ENCODE results near the gene TSPAN18.

Gene TSPAN18

GRCh38 chr11:44755556-44756523, 29.1 kb downstream of the TSPAN18 start:
- no peaks in the 10 kb centered on the region for H3K79me2 ChIP-seq (ENCODE audit: control insufficient read depth, insufficient read depth, low read length, poor library complexity)
- DNase-seq: no peak
- H3K9me3 ChIP-seq (ENCODE audit: insufficient read depth, low read depth, low read length): no peaks in the 10 kb centered on the region
- no peak overlapping the region for H2AK5ac ChIP-seq (ENCODE audit: low read length)
- no peak overlapping the region for H3K14ac ChIP-seq (ENCODE audit: low read length)
- H3K9ac ChIP-seq (ENCODE audit: low read length): no peak overlapping the region
- H2BK120ac ChIP-seq (ENCODE audit: insufficient read depth, low read length, poor library complexity): no peak overlapping the region
- no peak overlapping the region for H4K91ac ChIP-seq (ENCODE audit: low read depth, low read length)
- no peak overlapping the region for H2BK5ac ChIP-seq (ENCODE audit: low read depth, low read length, poor library complexity)
- no peak overlapping the region for H2BK12ac ChIP-seq (ENCODE audit: low read length)
- H3K36me3 ChIP-seq (ENCODE audit: control insufficient read depth in 1 of 2, insufficient read depth in 2 of 2, low read length in 2 of 2): no peaks in the 10 kb centered on the region
- no peak overlapping the region for H2AFZ ChIP-seq (ENCODE audit: insufficient read depth, low read length, poor library complexity)
- no peak overlapping the region for H4K8ac ChIP-seq (ENCODE audit: low read depth, low read length)
- no peak overlapping the region for H3K4me3 ChIP-seq (ENCODE audit: low read depth, low read length)
- H3K27ac ChIP-seq (ENCODE audit: low read depth, low read length): no peak overlapping the region
- no peak overlapping the region for H3K23ac ChIP-seq (ENCODE audit: low read length)
- H3K27me3 ChIP-seq (ENCODE audit: insufficient read depth, low read length): no peaks in the 10 kb centered on the region
- no peak overlapping the region for H4K12ac ChIP-seq (ENCODE audit: low read depth, low read length)
- H3K4ac ChIP-seq (ENCODE audit: low read depth, low read length): no peak overlapping the region
- no peak overlapping the region for H3K18ac ChIP-seq (ENCODE audit: low read length)
- H3K4me2 ChIP-seq (ENCODE audit: low read length): no peak overlapping the region
- no CpG with 5 or more reads among the region's 7 CpGs for WGBS (ENCODE audit: extremely low coverage, insufficient coverage, insufficient read length)
- no peaks in the 10 kb centered on the region for H3K79me1 ChIP-seq (ENCODE audit: low read length)
- H3K4me1 ChIP-seq (ENCODE audit: control insufficient read depth in 1 of 2, insufficient read depth in 2 of 2, low read length in 2 of 2): peaks cover 0 to under 1% of the 10 kb centered on the region in 2 experiments

GRCh38 chr11:44758983-44759382, 32.2 kb downstream of the TSPAN18 start:
- Histone ChIP-seq H2AK5ac (ENCODE audit: low read length) (no peak overlapping the region), H2BK5ac (ENCODE audit: low read depth, low read length, poor library complexity) (no peak overlapping the region), H4K91ac (ENCODE audit: low read depth, low read length) (no peak overlapping the region), H3K4me3 (ENCODE audit: low read depth, low read length) (no peak overlapping the region), H3K23ac (ENCODE audit: low read length) (no peak overlapping the region), H3K9me3 (ENCODE audit: insufficient read depth, low read depth, low read length) (no peaks in the 10 kb centered on the region), H3K9ac (ENCODE audit: low read length) (no peak overlapping the region), H3K36me3 (ENCODE audit: control insufficient read depth in 1 of 2, insufficient read depth in 2 of 2, low read length in 2 of 2) (no peaks in the 10 kb centered on the region), H2BK120ac (ENCODE audit: insufficient read depth, low read length, poor library complexity) (no peak overlapping the region), H3K4me2 (ENCODE audit: low read length) (no peak overlapping the region), H3K27ac (ENCODE audit: low read depth, low read length) (no peak overlapping the region), H2BK12ac (ENCODE audit: low read length) (no peak overlapping the region), H2AFZ (ENCODE audit: insufficient read depth, low read length, poor library complexity) (no peak overlapping the region), H3K18ac (ENCODE audit: low read length) (no peak overlapping the region), H3K27me3 (ENCODE audit: insufficient read depth, low read length) (no peaks in the 10 kb centered on the region), H4K8ac (ENCODE audit: low read depth, low read length) (no peak overlapping the region), H3K4ac (ENCODE audit: low read depth, low read length) (no peak overlapping the region), H3K14ac (ENCODE audit: low read length) (no peak overlapping the region), H3K79me1 (ENCODE audit: low read length) (no peaks in the 10 kb centered on the region), H4K12ac (ENCODE audit: low read depth, low read length) (no peak overlapping the region), H3K4me1 (ENCODE audit: control insufficient read depth in 1 of 2, insufficient read depth in 2 of 2, low read length in 2 of 2) (peaks cover 0 to 3% of the 10 kb centered on the region in 2 experiments), H3K79me2 (ENCODE audit: control insufficient read depth, insufficient read depth, low read length, poor library complexity) (no peaks in the 10 kb centered on the region)
- no CpG with 5 or more reads among the region's 4 CpGs for WGBS (ENCODE audit: extremely low coverage, insufficient coverage, insufficient read length)
- DNase-seq: no peak

GRCh38 chr11:44759743-44760476, 33.1 kb downstream of the TSPAN18 start:
- H3K23ac ChIP-seq (ENCODE audit: low read length): no peak overlapping the region

GRCh38 chr11:44760477-44760872, 33.7 kb downstream of the TSPAN18 start:
- no peak overlapping the region for H3K18ac ChIP-seq (ENCODE audit: low read length)
- H3K4ac ChIP-seq (ENCODE audit: low read depth, low read length): no peak overlapping the region
- no peak overlapping the region for H4K8ac ChIP-seq (ENCODE audit: low read depth, low read length)
- no peak overlapping the region for H2BK5ac ChIP-seq (ENCODE audit: low read depth, low read length, poor library complexity)
- no peak overlapping the region for H2AFZ ChIP-seq (ENCODE audit: insufficient read depth, low read length, poor library complexity)
- WGBS (ENCODE audit: extremely low coverage, insufficient coverage, insufficient read length): no CpG with 5 or more reads among the region's 1 CpG
- no peak overlapping the region for H3K14ac ChIP-seq (ENCODE audit: low read length)
- H3K23ac ChIP-seq (ENCODE audit: low read length): no peak overlapping the region
- no peak overlapping the region for H4K91ac ChIP-seq (ENCODE audit: low read depth, low read length)
- no peak overlapping the region for H3K9ac ChIP-seq (ENCODE audit: low read length)
- no peak for DNase-seq
- peaks cover 0 to 3% of the 10 kb centered on the region in 2 experiments for H3K4me1 ChIP-seq (ENCODE audit: control insufficient read depth in 1 of 2, insufficient read depth in 2 of 2, low read length in 2 of 2)
- H2AK5ac ChIP-seq (ENCODE audit: low read length): no peak overlapping the region
- no peak overlapping the region for H3K4me3 ChIP-seq (ENCODE audit: low read depth, low read length)
- no peak overlapping the region for H3K27ac ChIP-seq (ENCODE audit: low read depth, low read length)
- H3K27me3 ChIP-seq (ENCODE audit: insufficient read depth, low read length): no peaks in the 10 kb centered on the region
- no peaks in the 10 kb centered on the region for H3K36me3 ChIP-seq (ENCODE audit: control insufficient read depth in 1 of 2, insufficient read depth in 2 of 2, low read length in 2 of 2)
- H4K12ac ChIP-seq (ENCODE audit: low read depth, low read length): no peak overlapping the region
- H3K79me2 ChIP-seq (ENCODE audit: control insufficient read depth, insufficient read depth, low read length, poor library complexity): no peaks in the 10 kb centered on the region
- no peaks in the 10 kb centered on the region for H3K79me1 ChIP-seq (ENCODE audit: low read length)
- H3K9me3 ChIP-seq (ENCODE audit: insufficient read depth, low read depth, low read length): no peaks in the 10 kb centered on the region
- no peak overlapping the region for H2BK120ac ChIP-seq (ENCODE audit: insufficient read depth, low read length, poor library complexity)
- H2BK12ac ChIP-seq (ENCODE audit: low read length): no peak overlapping the region
- H3K4me2 ChIP-seq (ENCODE audit: low read length): no peak overlapping the region

More at GRCh38 chr11:44759743-44760476, 33.1 kb downstream of the TSPAN18 start:
- Histone ChIP-seq H4K91ac (ENCODE audit: low read depth, low read length) (no peak overlapping the region), H3K4ac (ENCODE audit: low read depth, low read length) (no peak overlapping the region), H3K14ac (ENCODE audit: low read length) (no peak overlapping the region), H3K79me2 (ENCODE audit: control insufficient read depth, insufficient read depth, low read length, poor library complexity) (no peaks in the 10 kb centered on the region), H3K18ac (ENCODE audit: low read length) (no peak overlapping the region), H3K27me3 (ENCODE audit: insufficient read depth, low read length) (no peaks in the 10 kb centered on the region), H3K4me2 (ENCODE audit: low read length) (no peak overlapping the region), H2AFZ (ENCODE audit: insufficient read depth, low read length, poor library complexity) (no peak overlapping the region), H4K8ac (ENCODE audit: low read depth, low read length) (no peak overlapping the region), H3K4me3 (ENCODE audit: low read depth, low read length) (no peak overlapping the region), H3K9ac (ENCODE audit: low read length) (no peak overlapping the region), H4K12ac (ENCODE audit: low read depth, low read length) (no peak overlapping the region), H3K27ac (ENCODE audit: low read depth, low read length) (no peak overlapping the region), H2BK12ac (ENCODE audit: low read length) (no peak overlapping the region), H3K4me1 (ENCODE audit: control insufficient read depth in 1 of 2, insufficient read depth in 2 of 2, low read length in 2 of 2) (peaks cover 0 to 3% of the 10 kb centered on the region in 2 experiments), H3K9me3 (ENCODE audit: insufficient read depth, low read depth, low read length) (no peaks in the 10 kb centered on the region), H2BK120ac (ENCODE audit: insufficient read depth, low read length, poor library complexity) (no peak overlapping the region), H2BK5ac (ENCODE audit: low read depth, low read length, poor library complexity) (no peak overlapping the region), H2AK5ac (ENCODE audit: low read length) (no peak overlapping the region), H3K36me3 (ENCODE audit: control insufficient read depth in 1 of 2, insufficient read depth in 2 of 2, low read length in 2 of 2) (no peaks in the 10 kb centered on the region), H3K79me1 (ENCODE audit: low read length) (no peaks in the 10 kb centered on the region)
- no peak for DNase-seq
- no CpG with 5 or more reads among the region's 3 CpGs for WGBS (ENCODE audit: extremely low coverage, insufficient coverage, insufficient read length)
